MM.1S (cell line): ENCODE results near the gene RGL3.

ENCODE experiments used
- EZH2 ChIP-seq: fragments of 300-600 bp; sonication (generic); optimal IDR thresholded peaks from 2 replicates; pipeline ENCODE3; 2017; ENCODE audit warnings: low read depth, mild to moderate bottlenecking, antibody characterized with exemption, low read length, mixed read lengths
- TF ChIP-seq, protein P1 (sequence below): fragments of 300-600 bp; sonication (generic); IDR thresholded peaks from 2 replicates; pipeline ENCODE4 v1.5.1; 2016; ENCODE audit warnings: antibody characterized with exemption, low read length, mixed read lengths

- TF ChIP-seq, protein P1, sequence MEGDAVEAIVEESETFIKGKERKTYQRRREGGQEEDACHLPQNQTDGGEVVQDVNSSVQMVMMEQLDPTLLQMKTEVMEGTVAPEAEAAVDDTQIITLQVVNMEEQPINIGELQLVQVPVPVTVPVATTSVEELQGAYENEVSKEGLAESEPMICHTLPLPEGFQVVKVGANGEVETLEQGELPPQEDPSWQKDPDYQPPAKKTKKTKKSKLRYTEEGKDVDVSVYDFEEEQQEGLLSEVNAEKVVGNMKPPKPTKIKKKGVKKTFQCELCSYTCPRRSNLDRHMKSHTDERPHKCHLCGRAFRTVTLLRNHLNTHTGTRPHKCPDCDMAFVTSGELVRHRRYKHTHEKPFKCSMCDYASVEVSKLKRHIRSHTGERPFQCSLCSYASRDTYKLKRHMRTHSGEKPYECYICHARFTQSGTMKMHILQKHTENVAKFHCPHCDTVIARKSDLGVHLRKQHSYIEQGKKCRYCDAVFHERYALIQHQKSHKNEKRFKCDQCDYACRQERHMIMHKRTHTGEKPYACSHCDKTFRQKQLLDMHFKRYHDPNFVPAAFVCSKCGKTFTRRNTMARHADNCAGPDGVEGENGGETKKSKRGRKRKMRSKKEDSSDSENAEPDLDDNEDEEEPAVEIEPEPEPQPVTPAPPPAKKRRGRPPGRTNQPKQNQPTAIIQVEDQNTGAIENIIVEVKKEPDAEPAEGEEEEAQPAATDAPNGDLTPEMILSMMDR, result no peak
- TF ChIP-seq EZH2, result no peak
Observed at GRCh38 chr19:11345122-11345803, 73.9 kb downstream of the RGL3 start.
